Activated CD4-positive, alpha-beta memory T cell treated with anti-CD3 and anti-CD28 coated beads for 36 hours (primary cell): ENCODE results near the gene MRRF. TPM values are rescaled to one million over a fixed set of nuclear protein-coding genes. Genes with fewer than 3 reads are reported as not detected.
A peak's percentile ranks its signal among the peaks of the same experiment; 100 is the strongest.

Experiments used
- CTCF ChIA-PET: fragments of 350-600 bp; sonication (Branson Sonifier 250); formaldehyde crosslinking; loops from one replicate; lab custom pipeline; 2021; ENCODE audit warnings: antibody characterized with exemption, inconsistent platforms; lab: Charles Lee
- POLR2A ChIA-PET: fragments of 350-600 bp; sonication (Branson Sonifier 250); formaldehyde crosslinking; loops from one replicate; lab custom pipeline; 2021; ENCODE audit warnings: antibody characterized with exemption; lab: Charles Lee
- DNase-seq: peaks from one replicate; pipeline ENCODE4 v3.0.0-alpha.2; 2020
- H3K27ac Mint-ChIP-seq: one replicate; pipeline ENCODE4 v1.8.0; 2021; ENCODE audit warnings: mixed read lengths
- H3K27me3 Mint-ChIP-seq: one replicate; pipeline ENCODE4 v1.8.0; 2021; ENCODE audit warnings: mixed read lengths
- H3K36me3 Mint-ChIP-seq: one replicate; pipeline ENCODE4 v1.8.0; 2021; ENCODE audit warnings: mixed read lengths
- H3K4me1 Mint-ChIP-seq: one replicate; pipeline ENCODE4 v1.8.0; 2021; ENCODE audit warnings: low read depth, mixed read lengths
- H3K4me3 Mint-ChIP-seq: one replicate; pipeline ENCODE4 v1.8.0; 2021; ENCODE audit warnings: mild to moderate bottlenecking, mixed read lengths
- H3K9me3 Mint-ChIP-seq: one replicate; pipeline ENCODE4 v1.8.0; 2021; ENCODE audit warnings: mixed read lengths
- intact Hi-C: fragments of 100-400 bp; cut with micrococcal nuclease; formaldehyde crosslinking; loops from one replicate; pipeline ENCODE4 v1.15.1; 2023
- total RNA-seq, 2 experiments: library from RNA; stranded (reverse); gene quantifications; one replicate each; pipeline ENCODE4 v1.2.3, GENCODE V29; 2021

Gene MRRF
- 10 to 100 TPM; 47.2 to 52.5 TPM for total RNA-seq

GRCh38 chr9:122264360-122265148, at the start of gene MRRF, which contains the start of gene RBM18:
Gene MRRF (plus strand): TSS chr9:122264882. CDS start chr9:122270892, 6,010 bp downstream.
Gene RBM18 (minus strand): TSS chr9:122264840. CDS start chr9:122261492, 3,348 bp downstream.
- POLR2A ChIA-PET: interaction anchor here (0.7 to 2.8 kb wide), 11 partner anchors 12 to 542 kb away, joined by 3 to 11 read pairs (median 4); partner anchors contain the start of genes MORN5, NDUFA8 and TTLL11
- H3K27me3 Mint-ChIP-seq: no peaks in the 10 kb centered on the region
- CTCF ChIA-PET: interaction anchor here (0.9 to 4.6 kb wide), 6 partner anchors 9 to 165 kb away, joined by 3 to 40 read pairs (median 4); no protein-coding TSS in a partner anchor

GRCh38 chr9:122215663-122216062, 49.0 kb upstream of the MRRF start:
- no peak overlapping the region for H3K27ac Mint-ChIP-seq
- intact Hi-C loops: loop anchor here (10.0 kb wide), 1 partner anchor 129 kb away; no protein-coding TSS in a partner anchor

More at GRCh38 chr9:122264360-122265148, at the start of gene MRRF, which contains the start of gene RBM18:
- Mint-ChIP-seq H3K36me3 (peaks cover 18% of the 10 kb centered on the region), H3K4me1 (peaks cover 46% of the 10 kb centered on the region), H3K27ac (peak within 1 kb of the TSS; percentile 98), H3K9me3 (no peaks in the 10 kb centered on the region), H3K4me3 (peak within 1 kb of the TSS; percentile 99)
- peak; percentile 94 for DNase-seq
- intact Hi-C loops: loop anchor here (1.0 kb wide), 3 partner anchors 105 to 171 kb away; partner anchors contain the start of genes MORN5, NDUFA8 and TTLL11

GRCh38 chr9:122216138-122216797, 48.4 kb upstream of the MRRF start:
- DNase-seq: no peak
- POLR2A ChIA-PET: no interaction called here
- H3K9me3 Mint-ChIP-seq: no peaks in the 10 kb centered on the region
- no peak overlapping the region for H3K27ac Mint-ChIP-seq
- peaks cover 28% of the 10 kb centered on the region for H3K4me1 Mint-ChIP-seq
- peaks cover 75% of the 10 kb centered on the region for H3K27me3 Mint-ChIP-seq
- no peak overlapping the region for H3K4me3 Mint-ChIP-seq
- CTCF ChIA-PET: no interaction called here
- no peaks in the 10 kb centered on the region for H3K36me3 Mint-ChIP-seq
- intact Hi-C loops: loop anchor here (10.0 kb wide), 1 partner anchor 129 kb away; no protein-coding TSS in a partner anchor

More at GRCh38 chr9:122215663-122216062, 49.0 kb upstream of the MRRF start:
- peaks cover 28% of the 10 kb centered on the region for H3K4me1 Mint-ChIP-seq
- ChIA-PET POLR2A (no interaction called here), CTCF (no interaction called here)
- H3K4me3 Mint-ChIP-seq: no peak overlapping the region
- peaks cover 74% of the 10 kb centered on the region for H3K27me3 Mint-ChIP-seq
- no peaks in the 10 kb centered on the region for H3K36me3 Mint-ChIP-seq
- H3K9me3 Mint-ChIP-seq: no peaks in the 10 kb centered on the region
- no peak for DNase-seq

- H3K27ac Mint-ChIP-seq: no peak overlapping the region
- peaks cover 28% of the 10 kb centered on the region for H3K4me1 Mint-ChIP-seq
- no peak for DNase-seq
- peaks cover 75% of the 10 kb centered on the region for H3K27me3 Mint-ChIP-seq
- H3K4me3 Mint-ChIP-seq: no peak overlapping the region
- H3K9me3 Mint-ChIP-seq: no peaks in the 10 kb centered on the region
- CTCF ChIA-PET: no interaction called here
- POLR2A ChIA-PET: no interaction called here
- intact Hi-C loops: loop anchor here (10.0 kb wide), 1 partner anchor 128 kb away; no protein-coding TSS in a partner anchor
- no peaks in the 10 kb centered on the region for H3K36me3 Mint-ChIP-seq
These were observed 47.8 kb upstream of the MRRF start for GRCh38 chr9:122216798-122217418.

GRCh38 chr9:122217640-122218039, 47.0 kb upstream of the MRRF start:
- Mint-ChIP-seq H3K4me3 (no peak overlapping the region), H3K36me3 (no peaks in the 10 kb centered on the region), H3K4me1 (peaks cover 28% of the 10 kb centered on the region), H3K9me3 (no peaks in the 10 kb centered on the region), H3K27me3 (peaks cover 75% of the 10 kb centered on the region), H3K27ac (no peak overlapping the region)
- DNase-seq: no peak
- CTCF ChIA-PET: no interaction called here
- POLR2A ChIA-PET: no interaction called here
- intact Hi-C loops: loop anchor here (10.0 kb wide), 1 partner anchor 127 kb away; no protein-coding TSS in a partner anchor

- no peaks in the 10 kb centered on the region for H3K36me3 Mint-ChIP-seq
- H3K27me3 Mint-ChIP-seq: peaks cover 75% of the 10 kb centered on the region
- intact Hi-C loops: loop anchor here (10.0 kb wide), 1 partner anchor 126 kb away; no protein-coding TSS in a partner anchor
- no peaks in the 10 kb centered on the region for H3K9me3 Mint-ChIP-seq
- ChIA-PET POLR2A (no interaction called here), CTCF (no interaction called here)
- DNase-seq: no peak
- H3K27ac Mint-ChIP-seq: no peak overlapping the region
- H3K4me3 Mint-ChIP-seq: no peak overlapping the region
- peaks cover 26% of the 10 kb centered on the region for H3K4me1 Mint-ChIP-seq
These were observed 46.4 kb upstream of the MRRF start for GRCh38 chr9:122218071-122218934.

- H3K36me3 Mint-ChIP-seq: no peaks in the 10 kb centered on the region
- peaks cover 81% of the 10 kb centered on the region for H3K27me3 Mint-ChIP-seq
- H3K4me3 Mint-ChIP-seq: no peak overlapping the region
- CTCF ChIA-PET: no interaction called here
- DNase-seq: no peak
- H3K27ac Mint-ChIP-seq: no peak overlapping the region
- H3K9me3 Mint-ChIP-seq: no peaks in the 10 kb centered on the region
- peaks cover 24% of the 10 kb centered on the region for H3K4me1 Mint-ChIP-seq
- intact Hi-C loops: loop anchor here (10.0 kb wide), 1 partner anchor 126 kb away; no protein-coding TSS in a partner anchor
- POLR2A ChIA-PET: no interaction called here
These were observed 45.5 kb upstream of the MRRF start for GRCh38 chr9:122218935-122219855.

- Mint-ChIP-seq H3K36me3 (no peaks in the 10 kb centered on the region), H3K27ac (no peak overlapping the region), H3K4me3 (no peak overlapping the region), H3K4me1 (peaks cover 24% of the 10 kb centered on the region), H3K9me3 (no peaks in the 10 kb centered on the region), H3K27me3 (peaks cover 84% of the 10 kb centered on the region)
- POLR2A ChIA-PET: no interaction called here
- intact Hi-C loops: loop anchor here (10.0 kb wide), 1 partner anchor 125 kb away; no protein-coding TSS in a partner anchor
- CTCF ChIA-PET: interaction anchor here (1.4 kb wide), 1 partner anchor 100 kb away, joined by 3 read pairs; no protein-coding TSS in a partner anchor
- no peak for DNase-seq
These were observed 44.6 kb upstream of the MRRF start for GRCh38 chr9:122219856-122220672.

- intact Hi-C loops: no loop called here
- Mint-ChIP-seq H3K27me3 (peaks cover 83% of the 10 kb centered on the region), H3K4me1 (peaks cover 24% of the 10 kb centered on the region), H3K36me3 (no peaks in the 10 kb centered on the region), H3K9me3 (no peaks in the 10 kb centered on the region), H3K27ac (no peak overlapping the region), H3K4me3 (no peak overlapping the region)
- POLR2A ChIA-PET: no interaction called here
- CTCF ChIA-PET: interaction anchor here (1.4 kb wide), 1 partner anchor 100 kb away, joined by 3 read pairs; no protein-coding TSS in a partner anchor
- DNase-seq: no peak
These were observed 44.0 kb upstream of the MRRF start for GRCh38 chr9:122220673-122221182.
